Liver (tissue), 3 donors: ENCODE results near the gene NDC1.

Source experiments
- CTCF ChIP-seq: fragments of 150-350 bp; IDR thresholded peaks from 2 replicates; pipeline ENCODE4 v1.5.1; 2017; ENCODE audit warnings: improper control_type of control experiment, low read depth, low read length; ENCODE audit not compliant: missing input control
- MAX ChIP-seq: IDR thresholded peaks from 2 replicates; pipeline ENCODE4 v1.6.1; 2016; ENCODE audit warnings: antibody characterized with exemption
- REST ChIP-seq: IDR thresholded peaks from 2 replicates; pipeline ENCODE4 v1.6.1; 2016; ENCODE audit warnings: antibody characterized with exemption, mild to moderate bottlenecking
- SP1 ChIP-seq: IDR thresholded peaks from 2 replicates; pipeline ENCODE4 v1.6.1; 2018; ENCODE audit warnings: antibody characterized with exemption, mild to moderate bottlenecking
- TAF1 ChIP-seq: conservative IDR thresholded peaks from 2 replicates; pipeline ENCODE4 v1.6.1; 2016; ENCODE audit warnings: antibody characterized with exemption, mild to moderate bottlenecking
- YY1 ChIP-seq: IDR thresholded peaks from 2 replicates; pipeline ENCODE4 v1.6.1; 2016; ENCODE audit warnings: antibody characterized with exemption, mild to moderate bottlenecking
- donor health status: healthy.
- donor health status: healthy.

GRCh38 chr1:53732409-53732808, 105.7 kb downstream of the NDC1 start:
- TF ChIP-seq CTCF (no peak), SP1 (no peak), MAX (no peak), TAF1 (no peak), YY1 (no peak), REST (no peak)
